AG04450 (cell line): ENCODE measurements around the gene DPP9. TPM values are rescaled to one million over a fixed set of nuclear protein-coding genes. Genes with fewer than 3 reads are reported as not detected.

Experiments
- CTCF ChIA-PET: fragments of 300-600, 350-600 bp; formaldehyde crosslinking; extraction: SDS; loops from one replicate; lab custom pipeline; 2022; ENCODE audit warnings: antibody characterized with exemption, inconsistent platforms; lab: Charles Lee
- POLR2A ChIA-PET: fragments of 350-600 bp; formaldehyde crosslinking; extraction: SDS; loops from one replicate; lab custom pipeline; 2021; ENCODE audit warnings: antibody characterized with exemption, inconsistent platforms; lab: Yijun Ruan, JAX
- DNase-seq: peaks from one replicate; pipeline ENCODE4 v3.0.0-alpha.2; 2011; ENCODE audit warnings: low read depth, low spot score
- H3K27ac ChIP-seq: one replicate; pipeline ENCODE4 v1.5.1; 2012; ENCODE audit warnings: low read depth, low read length, control low read depth
- H3K27me3 ChIP-seq: one replicate; pipeline ENCODE4 v1.6.0; 2012; ENCODE audit warnings: low read length; ENCODE audit not compliant: control insufficient read depth, insufficient read depth
- H3K4me3 ChIP-seq: 2 replicates; pipeline ENCODE4 v1.5.1; 2011; ENCODE audit warnings: mild to moderate bottlenecking, low read depth, low read length, control low read depth
- H3K9me3 ChIP-seq: 2 replicates; pipeline ENCODE4 v1.5.1; 2012; ENCODE audit warnings: low read length; ENCODE audit not compliant: control insufficient read depth, insufficient read depth
- CTCF ChIP-seq: IDR thresholded peaks from 2 replicates; pipeline ENCODE4 v1.5.1; 2011; ENCODE audit warnings: low read depth, low read length, control low read depth, inconsistent platforms
- polyA plus RNA-seq: library from polyadenylated mRNA; depleted of rRNA; stranded (reverse); fragments of >200 nt; gene quantifications from 2 replicates; pipeline ENCODE4 v1.2.3, GENCODE V29; 2011

DPP9 gene
- polyA plus RNA-seq, 1 experiment, result 5.6 TPM

- no peak overlapping the region for H3K4me3 ChIP-seq
- no peak for TF ChIP-seq CTCF
- H3K27me3 ChIP-seq, result no peaks in the 10 kb centered on the region
- ChIA-PET CTCF (interaction anchor here (0.6 to 1.5 kb wide), 2 partner anchors 18 to 70 kb away, joined by 4 to 5 read pairs; no protein-coding TSS in a partner anchor), POLR2A (no interaction called here)
- no peak overlapping the region for H3K27ac ChIP-seq
- DNase-seq, result no peak
- H3K9me3 ChIP-seq, result no peaks in the 10 kb centered on the region; the same call in 1 of the 2 replicates
Measured at GRCh38 chr19:4721196-4721595, 2.4 kb downstream of the DPP9 start.

- Histone ChIP-seq H3K4me3 (no peak overlapping the region), H3K27me3 (no peaks in the 10 kb centered on the region), H3K9me3 (no peaks in the 10 kb centered on the region; the same call in 1 of the 2 replicates), H3K27ac (no peak overlapping the region)
- TF ChIP-seq CTCF, result no peak
- POLR2A ChIA-PET, result no interaction called here
- no peak for DNase-seq
- CTCF ChIA-PET, result no interaction called here
Measured at GRCh38 chr19:4720037-4720700, 3.5 kb downstream of the DPP9 start.

- no peak for TF ChIP-seq CTCF
- ChIA-PET CTCF (no interaction called here), POLR2A (no interaction called here)
Measured at GRCh38 chr19:4719499-4719866, 4.2 kb downstream of the DPP9 start.

GRCh38 chr19:4717966-4718701, 5.5 kb downstream of the DPP9 start:
- POLR2A ChIA-PET, result no interaction called here
- H3K27me3 ChIP-seq, result no peaks in the 10 kb centered on the region
- CTCF ChIA-PET, result no interaction called here
- DNase-seq, result no peak
- no peak overlapping the region for H3K4me3 ChIP-seq
- H3K9me3 ChIP-seq, result peaks cover 5% of the 10 kb centered on the region; the same call in 1 of the 2 replicates
- peak overlapping the region; percentile 39 for H3K27ac ChIP-seq
- TF ChIP-seq CTCF, result no peak

More at GRCh38 chr19:4719499-4719866, 4.2 kb downstream of the DPP9 start:
- no peak for DNase-seq
- Histone ChIP-seq H3K27me3 (no peaks in the 10 kb centered on the region), H3K4me3 (no peak overlapping the region), H3K27ac (no peak overlapping the region), H3K9me3 (no peaks in the 10 kb centered on the region; the same call in 1 of the 2 replicates)
